Lower lobe of right lung (tissue), 2 donors: Measurements from ENCODE around the gene CHST13. TPM values are rescaled to one million over a fixed set of nuclear protein-coding genes. Genes with fewer than 3 reads are reported as not detected.

ENCODE experiments used
- ATAC-seq, 2 donors: fragments of 200-7000 bp; cut with Tn5 transposase; one replicate each; pipeline ENCODE4 v1.9.1; 2020 to 2022; ENCODE audit warnings: mild to moderate bottlenecking in 2 of 2, moderate library complexity in 2 of 2
- DNase-seq: peaks from one replicate; pipeline ENCODE4 v3.0.0-alpha.2; 2020
- H3K27ac ChIP-seq: fragments of 200-600 bp; one replicate; pipeline ENCODE4 v1.8.0; 2022
- H3K27me3 ChIP-seq: fragments of 200-600 bp; one replicate; pipeline ENCODE4 v1.8.0; 2022; ENCODE audit warnings: low read depth
- H3K36me3 ChIP-seq: fragments of 200-600 bp; one replicate; pipeline ENCODE4 v1.8.0; 2022; ENCODE audit warnings: mild to moderate bottlenecking
- H3K4me1 ChIP-seq: fragments of 200-600 bp; one replicate; pipeline ENCODE4 v1.8.0; 2022
- H3K4me3 ChIP-seq: fragments of 200-600 bp; one replicate; pipeline ENCODE4 v1.8.0; 2022; ENCODE audit warnings: mild to moderate bottlenecking
- H3K9me3 ChIP-seq: fragments of 200-600 bp; one replicate; pipeline ENCODE4 v1.8.0; 2022
- CTCF ChIP-seq: fragments of 200-600 bp; IDR thresholded peaks from one replicate; pipeline ENCODE4 v1.8.0; 2022; ENCODE audit warnings: antibody characterized with exemption, mild to moderate bottlenecking
- intact Hi-C: fragments of 100-400 bp; cut with DNase I; formaldehyde crosslinking; loops from one replicate; pipeline ENCODE4 v1.11.0; 2022
- total RNA-seq: library from RNA; stranded (reverse); fragmentation: NEBNext Ultra II Directional; extraction: Animal tissue kit (Norgen Biotek cat#: 25700); gene quantifications from one replicate; pipeline ENCODE4 v1.2.1, GENCODE V29; 2021
- donor health status: DM: no; HTN: yes; CAD: no; lungs with severe emphysema.

The CHST13 gene
- total RNA-seq, 1 donor from 2014 or later, result 1.5 TPM

GRCh38 chr3:126498461-126498860 lies 25.5 kb upstream of the CHST13 start:
- Histone ChIP-seq H3K36me3 (no peaks in the 10 kb centered on the region), H3K27ac (no peak overlapping the region), H3K9me3 (no peaks in the 10 kb centered on the region), H3K27me3 (no peaks in the 10 kb centered on the region), H3K4me3 (no peak overlapping the region), H3K4me1 (no peaks in the 10 kb centered on the region)
- TF ChIP-seq CTCF, result no peak
- intact Hi-C loops, result no loop called here
- ATAC-seq (no peak), DNase-seq (no peak)

DNA sequence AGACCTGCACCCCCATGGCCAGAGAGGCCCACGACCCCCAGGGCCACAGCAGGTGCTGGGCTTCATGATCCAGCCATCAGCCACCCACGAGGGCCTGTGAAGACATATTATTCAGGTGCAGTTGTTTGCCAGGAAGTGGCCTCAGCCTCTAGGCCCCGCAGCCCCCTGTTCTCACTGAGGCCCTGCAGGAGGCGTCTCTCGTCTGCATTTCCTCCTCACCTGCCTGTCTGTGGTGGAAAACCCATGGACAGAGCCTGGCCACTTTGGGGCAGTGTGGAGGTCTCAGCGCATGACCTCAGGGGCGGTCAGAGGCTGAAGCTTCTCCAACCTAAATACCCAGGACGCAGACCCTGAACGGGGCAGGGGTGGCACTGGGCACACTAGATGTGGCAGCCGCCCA lies 25.0 kb upstream of the CHST13 start:
- no peaks in the 10 kb centered on the region for H3K9me3 ChIP-seq
- H3K4me1 ChIP-seq, result no peaks in the 10 kb centered on the region
- H3K36me3 ChIP-seq, result no peaks in the 10 kb centered on the region
- TF ChIP-seq CTCF, result no peak
- H3K4me3 ChIP-seq, result no peak overlapping the region
- no peak overlapping the region for H3K27ac ChIP-seq
- H3K27me3 ChIP-seq, result no peaks in the 10 kb centered on the region
- DNase-seq, result no peak
- no peak for ATAC-seq
- intact Hi-C loops, result no loop called here

- DNase-seq (no peak), ATAC-seq (no peak)
- intact Hi-C loops, result no loop called here
- Histone ChIP-seq H3K36me3 (no peaks in the 10 kb centered on the region), H3K27ac (no peak overlapping the region), H3K4me3 (no peak overlapping the region), H3K27me3 (no peaks in the 10 kb centered on the region), H3K9me3 (no peaks in the 10 kb centered on the region), H3K4me1 (no peaks in the 10 kb centered on the region)
- no peak for TF ChIP-seq CTCF
These were observed 24.6 kb upstream of the CHST13 start for GRCh38 chr3:126499401-126499800.

- Histone ChIP-seq H3K4me1 (no peaks in the 10 kb centered on the region), H3K27me3 (no peaks in the 10 kb centered on the region), H3K4me3 (no peak overlapping the region), H3K27ac (no peak overlapping the region), H3K9me3 (no peaks in the 10 kb centered on the region), H3K36me3 (no peaks in the 10 kb centered on the region)
- ATAC-seq (no peak), DNase-seq (no peak)
- intact Hi-C loops, result no loop called here
- TF ChIP-seq CTCF, result no peak
These were observed 23.9 kb upstream of the CHST13 start for GRCh38 chr3:126500016-126500415.

- ATAC-seq (no peak), DNase-seq (no peak)
- Histone ChIP-seq H3K4me1 (no peaks in the 10 kb centered on the region), H3K36me3 (no peaks in the 10 kb centered on the region), H3K27me3 (no peaks in the 10 kb centered on the region), H3K4me3 (no peak overlapping the region), H3K9me3 (no peaks in the 10 kb centered on the region), H3K27ac (no peak overlapping the region)
- intact Hi-C loops, result no loop called here
- TF ChIP-seq CTCF, result no peak
These were observed 22.9 kb upstream of the CHST13 start for GRCh38 chr3:126501054-126501453.

DNA sequence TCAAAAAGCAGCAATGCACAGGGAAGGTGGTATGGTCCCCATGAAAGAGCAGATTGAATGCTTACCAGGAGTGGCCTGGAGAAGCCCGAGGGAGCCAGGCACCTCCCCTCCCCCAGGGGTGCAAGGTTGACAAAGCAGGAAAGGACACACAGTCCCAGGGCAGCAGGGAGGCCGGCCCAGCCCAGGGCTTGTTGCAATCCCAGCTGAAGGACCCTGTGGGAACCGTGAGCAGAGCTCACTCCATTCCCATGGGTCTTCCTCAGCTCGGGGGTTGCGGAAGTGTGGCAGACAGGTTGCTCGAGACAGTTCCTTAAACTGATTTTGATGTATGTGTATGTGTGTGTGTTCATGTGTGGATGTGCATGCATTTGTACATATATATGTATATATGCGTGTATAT lies 22.2 kb upstream of the CHST13 start:
- DNase-seq (no peak), ATAC-seq (peak in 1 of 2 donors; percentile 14)
- no peak overlapping the region for H3K4me3 ChIP-seq
- no peaks in the 10 kb centered on the region for H3K4me1 ChIP-seq
- H3K27me3 ChIP-seq, result no peaks in the 10 kb centered on the region
- H3K9me3 ChIP-seq, result no peaks in the 10 kb centered on the region
- no peak for TF ChIP-seq CTCF
- no peaks in the 10 kb centered on the region for H3K36me3 ChIP-seq
- H3K27ac ChIP-seq, result no peak overlapping the region
- intact Hi-C loops, result no loop called here
